H1 (cell line): ENCODE data around the gene ANXA3. TPM values are rescaled to one million over a fixed set of nuclear protein-coding genes. Genes with fewer than 3 reads are reported as not detected.

Experiments used
- CTCF ChIA-PET: fragments of 300-600 bp; sonication (Branson Sonifier 250); formaldehyde crosslinking; loops from one replicate; lab custom pipeline; 2021; ENCODE audit not compliant: partially characterized antibody; lab: Charles Lee
- POLR2A ChIA-PET: fragments of 300-600 bp; sonication (Branson Sonifier 250); formaldehyde crosslinking; loops from one replicate; lab custom pipeline; 2021; ENCODE audit warnings: inconsistent platforms; ENCODE audit not compliant: partially characterized antibody; lab: Charles Lee
- DNase-seq, 2 experiments: peaks; one replicate each; pipeline versions ENCODE4 v3.0.0 to v3.0.0-alpha.2; 2010 to 2022; ENCODE audit warnings: low spot score in 2 of 2, low read depth in 1 of 2, mixed read lengths in 1 of 2
- FAIRE-seq: peaks from 2 replicates; lab custom pipeline; 2011; peaks lifted over from hg19 to GRCh38; lab: Jason Lieb, UNC
- H2AFZ ChIP-seq: 2 replicates; pipeline ENCODE4 v1.8.1; 2012; ENCODE audit warnings: low read length, inconsistent platforms
- H2AK5ac ChIP-seq: 2 replicates; pipeline ENCODE4 v1.6.1; 2013; ENCODE audit warnings: low read depth, low read length
- H2BK120ac ChIP-seq: replicated peaks from 2 replicates; pipeline ENCODE3; 2013; ENCODE audit warnings: low read depth, low read length, inconsistent platforms
- H2BK12ac ChIP-seq: 2 replicates; pipeline ENCODE4 v1.6.1; 2013; ENCODE audit warnings: low read depth, low read length
- H2BK15ac ChIP-seq: 2 replicates; pipeline ENCODE4 v1.6.1; 2013; ENCODE audit warnings: low read length
- H2BK20ac ChIP-seq: 2 replicates; pipeline ENCODE4 v1.6.1; 2013; ENCODE audit warnings: low read length
- H2BK5ac ChIP-seq: 2 replicates; pipeline ENCODE4 v1.6.1; 2013; ENCODE audit warnings: low read depth, low read length
- H3K14ac ChIP-seq: 2 replicates; pipeline ENCODE4 v1.6.1; 2013; ENCODE audit warnings: inconsistent platforms; ENCODE audit not compliant: insufficient read length
- H3K18ac ChIP-seq: 2 replicates; pipeline ENCODE4 v1.6.1; 2013; ENCODE audit warnings: low read length; ENCODE audit errors: extremely low read depth
- H3K23ac ChIP-seq: 2 replicates; pipeline ENCODE4 v1.6.1; 2013; ENCODE audit warnings: inconsistent platforms; ENCODE audit not compliant: insufficient read length
- H3K23me2 ChIP-seq: 2 replicates; pipeline ENCODE4 v1.6.1; 2013; ENCODE audit warnings: low read depth, low read length
- H3K27ac ChIP-seq: 2 replicates; pipeline ENCODE4 v1.6.1; 2011; ENCODE audit warnings: low read depth, low read length, inconsistent platforms
- H3K27me3 ChIP-seq, 4 experiments: replicated peaks in 1 of 4; 1 replicate in 1 of 4; 2 replicates in 3 of 4; pipeline versions ENCODE4 v1.6.1 to v1.8.1; 2011 to 2013; ENCODE audit warnings: low read length in 3 of 4, mild to moderate bottlenecking in 3 of 4, inconsistent platforms in 2 of 4, mixed read lengths in 2 of 4, moderate library complexity in 1 of 4; ENCODE audit not compliant: control insufficient read depth in 3 of 4, insufficient read depth in 3 of 4; ENCODE audit errors: extremely low read depth in 1 of 4
- H3K36me3 ChIP-seq, 4 experiments: 2 replicates each; pipeline versions ENCODE4 v1.6.1 to v1.8.1; 2011 to 2013; ENCODE audit warnings: mild to moderate bottlenecking in 4 of 4, low read length in 3 of 4, moderate library complexity in 2 of 4, control low read depth in 1 of 4, inconsistent platforms in 1 of 4; ENCODE audit not compliant: insufficient read depth in 4 of 4, control insufficient read depth in 2 of 4
- H3K4ac ChIP-seq: replicated peaks from 2 replicates; pipeline ENCODE3; 2013; ENCODE audit warnings: low read length, low read depth, mixed read lengths, inconsistent platforms; ENCODE audit not compliant: insufficient read length
- H3K4me1 ChIP-seq, 4 experiments: replicated peaks in 1 of 4; 1 replicate in 1 of 4; 2 replicates in 3 of 4; pipeline versions ENCODE4 v1.6.1 to v1.8.1; 2011 to 2013; ENCODE audit warnings: low read length in 3 of 4, inconsistent platforms in 2 of 4, mixed read lengths in 1 of 4; ENCODE audit not compliant: insufficient read depth in 4 of 4, control insufficient read depth in 3 of 4
- H3K4me2 ChIP-seq, 2 experiments: 2 replicates each; pipeline versions ENCODE4 v1.6.1 to v1.8.1; 2011 to 2013; ENCODE audit warnings: low read depth in 2 of 2, low read length in 2 of 2, control low read depth in 1 of 2, inconsistent platforms in 1 of 2, mild to moderate bottlenecking in 1 of 2; ENCODE audit not compliant: insufficient read depth in 1 of 2
- H3K4me3 ChIP-seq, 4 experiments: fragments of 200-600, 300-600 bp in 1 of 4; sonication (generic), shearing (Covaris generic), sonication (Bioruptor Twin) in 1 of 4; 2 replicates each; pipeline versions ENCODE4 v1.5.1 to v1.8.1; 2011 to 2016; ENCODE audit warnings: low read length in 4 of 4, low read depth in 3 of 4, control low read depth in 2 of 4, inconsistent platforms in 2 of 4, mild to moderate bottlenecking in 2 of 4, mixed read lengths in 1 of 4, moderate library complexity in 1 of 4; ENCODE audit not compliant: insufficient read depth in 2 of 4; ENCODE audit errors: extremely low read depth in 1 of 4
- H3K56ac ChIP-seq: replicated peaks from 2 replicates; pipeline ENCODE3; 2013; ENCODE audit warnings: low read depth, mild to moderate bottlenecking, mixed read lengths, low read length, inconsistent platforms; ENCODE audit not compliant: insufficient read length
- H3K79me1 ChIP-seq: 2 replicates; pipeline ENCODE4 v1.6.1; 2013; ENCODE audit warnings: low read depth, low read length, control low read depth
- H3K79me2 ChIP-seq, 2 experiments: 2 replicates each; pipeline versions ENCODE4 v1.6.1 to v1.8.1; 2012 to 2013; ENCODE audit warnings: low read length in 2 of 2, mild to moderate bottlenecking in 2 of 2, inconsistent platforms in 1 of 2; ENCODE audit not compliant: insufficient read depth in 2 of 2, control insufficient read depth in 1 of 2
- H3K9ac ChIP-seq, 4 experiments: replicated peaks in 1 of 4; 1 replicate in 1 of 4; 2 replicates in 3 of 4; pipeline versions ENCODE4 v1.6.1 to v1.8.1; 2011 to 2013; ENCODE audit warnings: low read depth in 3 of 4, low read length in 3 of 4, control low read depth in 2 of 4, mild to moderate bottlenecking in 2 of 4, moderate library complexity in 2 of 4, inconsistent platforms in 1 of 4; ENCODE audit errors: extremely low read depth in 1 of 4
- H3K9me3 ChIP-seq, 2 experiments: 2 replicates each; pipeline versions ENCODE4 v1.6.1 to v1.8.1; 2012 to 2013; ENCODE audit warnings: mild to moderate bottlenecking in 2 of 2, moderate library complexity in 2 of 2, control low read depth in 1 of 2, inconsistent platforms in 1 of 2, low read depth in 1 of 2, low read length in 1 of 2, mixed read lengths in 1 of 2; ENCODE audit not compliant: insufficient read depth in 2 of 2
- H4K20me1 ChIP-seq, 2 experiments: replicated peaks in 1 of 2; 2 replicates each; pipeline versions ENCODE3 to v1.8.1; 2011 to 2013; ENCODE audit warnings: inconsistent platforms in 2 of 2, low read length in 2 of 2, mild to moderate bottlenecking in 1 of 2; ENCODE audit not compliant: insufficient read depth in 2 of 2, control insufficient read depth in 1 of 2
- H4K5ac ChIP-seq: 2 replicates; pipeline ENCODE4 v1.6.1; 2013; ENCODE audit warnings: low read length, low read depth, mixed read lengths, inconsistent platforms; ENCODE audit not compliant: insufficient read length
- H4K8ac ChIP-seq: 2 replicates; pipeline ENCODE4 v1.8.0; 2013; ENCODE audit warnings: mild to moderate bottlenecking, moderate library complexity, low read length, inconsistent platforms; ENCODE audit not compliant: insufficient read depth; ENCODE audit errors: extremely low read depth
- H4K91ac ChIP-seq: replicated peaks from 2 replicates; pipeline ENCODE3; 2013; ENCODE audit warnings: low read length, mixed read lengths, inconsistent platforms; ENCODE audit not compliant: insufficient read length
- CEBPB ChIP-seq: IDR thresholded peaks from 2 replicates; pipeline ENCODE4 v1.6.1; 2012; ENCODE audit warnings: low read depth, low read length
- CREB1 ChIP-seq: IDR thresholded peaks from 2 replicates; pipeline ENCODE4 v1.6.1; 2012; ENCODE audit warnings: inconsistent platforms
- EP300 ChIP-seq, 2 experiments: IDR thresholded peaks; 1 replicate in 1 of 2; 2 replicates in 1 of 2; pipeline ENCODE4 v1.6.1; 2011 to 2012; ENCODE audit warnings: low read depth in 2 of 2, low read length in 2 of 2, mild to moderate bottlenecking in 2 of 2, borderline replicate concordance in 1 of 2, inconsistent platforms in 1 of 2, moderate library complexity in 1 of 2
- HDAC2 ChIP-seq, 2 experiments: fragments of 300-600 bp in 1 of 2; sonication (generic) in 1 of 2; IDR thresholded peaks; 2 replicates each; pipeline ENCODE4 v1.6.1; 2011 to 2012; ENCODE audit warnings: low read depth in 2 of 2, low read length in 2 of 2, mild to moderate bottlenecking in 2 of 2, moderate library complexity in 2 of 2, borderline replicate concordance in 1 of 2, inconsistent platforms in 1 of 2
- SIN3A ChIP-seq, 2 experiments: IDR thresholded peaks in 1 of 2; conservative IDR thresholded peaks in 1 of 2; 2 replicates each; pipeline ENCODE4 v1.6.1; 2011 to 2012; ENCODE audit warnings: low read length in 2 of 2, improper control_type of control experiment in 1 of 2, low read depth in 1 of 2, mild to moderate bottlenecking in 1 of 2
- TCF12 ChIP-seq: IDR thresholded peaks from 2 replicates; pipeline ENCODE4 v1.6.1; 2011; ENCODE audit warnings: low read depth, mild to moderate bottlenecking, low read length
- ZNF274 ChIP-seq: IDR thresholded peaks from 2 replicates; pipeline ENCODE4 v1.7.0; 2012; ENCODE audit warnings: low read length, borderline replicate concordance; ENCODE audit errors: extremely low read depth
- WGBS, 2 experiments: shearing (Covaris generic) in 1 of 2; methylation state at CpG; one replicate each; pipeline versions ENCODE4 v1.1.6 to v1.1.7; 2013 to 2015; ENCODE audit warnings: low lambda C conversion rate in 2 of 2, mixed read lengths in 2 of 2, inconsistent platforms in 1 of 2, low coverage in 1 of 2, missing lambda C conversion rate in 1 of 2; ENCODE audit not compliant: insufficient replicate concordance in 2 of 2, insufficient coverage in 1 of 2, insufficient read length in 1 of 2; ENCODE audit errors: extremely low coverage in 1 of 2, missing lambda C conversion rate in 1 of 2; 5-methylcytosine and 5-hydroxymethylcytosine counted together
- polyA plus RNA-seq, 7 experiments: library from polyadenylated mRNA; depleted of rRNA in 3 of 7; stranded (reverse) in 5 of 7; unstranded in 2 of 7; fragments of >200 nt in 5 of 7; fragments of 200-250 nt in 2 of 7; gene quantifications; 1 replicate in 5 of 7; 2 replicates in 1 of 7; 4 replicates in 1 of 7; pipeline versions ENCODE4 v1.2.1 to v1.2.3, GENCODE V29; 2011 to 2013; ENCODE audit warnings: missing spikeins in 2 of 7, mixed read lengths in 2 of 7
- total RNA-seq: library from RNA; stranded (reverse); fragmentation: NEBNext Ultra II Directional; extraction: Animal tissue kit (Norgen Biotek cat#: 25700); gene quantifications from 2 replicates; pipeline ENCODE4 v1.2.1, GENCODE V29; 2021
- TF ChIP-seq, protein P1 (sequence below): IDR thresholded peaks from 2 replicates; pipeline ENCODE4 v1.6.1; 2011; ENCODE audit warnings: low read length, improper control_type of control experiment
- TF ChIP-seq, protein P2 (sequence below), 3 experiments: IDR thresholded peaks; 1 replicate in 2 of 3; 2 replicates in 1 of 3; pipeline versions ENCODE4 v1.5.1 to v1.6.1; 2011; ENCODE audit warnings: low read length in 3 of 3, mild to moderate bottlenecking in 3 of 3, inconsistent platforms in 2 of 3, low read depth in 1 of 3, moderate library complexity in 1 of 3; ENCODE audit not compliant: insufficient read depth in 1 of 3; ENCODE audit errors: control extremely low read depth in 1 of 3

ANXA3 gene
- total and polyA plus RNA-seq, 2 of the 8 experiments (the other 6 are each of a cell fraction or from before 2014, with no cell fraction given): 10.3 to 27.3 TPM

DNA sequence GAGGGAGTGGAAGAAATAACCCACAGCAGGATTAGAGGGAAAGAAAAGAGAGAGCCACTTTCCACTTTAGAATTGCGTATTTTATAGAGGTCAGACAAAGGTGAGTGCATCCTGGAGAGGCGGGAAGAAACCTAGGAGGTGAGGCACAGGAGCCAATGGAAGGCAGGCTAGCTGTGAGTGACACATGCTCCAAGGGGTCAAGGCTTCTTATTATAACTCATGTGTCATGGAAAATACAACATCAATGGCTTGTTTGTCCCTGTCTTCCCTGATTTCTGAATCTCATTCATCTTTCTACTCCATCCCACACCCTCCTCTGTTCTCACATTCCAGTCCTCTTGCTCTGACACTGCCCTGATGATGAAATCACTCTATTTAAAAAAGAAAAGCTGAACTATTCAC, 14.4 kb downstream of the ANXA3 start:
- no peak overlapping the region for H2BK5ac ChIP-seq
- no peak overlapping the region for H2BK12ac ChIP-seq
- no peaks in the 10 kb centered on the region for H3K79me1 ChIP-seq
- no peak overlapping the region for H2BK20ac ChIP-seq
- FAIRE-seq (no peak), DNase-seq (no peak)
- H2BK120ac ChIP-seq: no peak overlapping the region
- H3K18ac ChIP-seq: no peak overlapping the region
- H4K20me1 ChIP-seq: no peaks in the 10 kb centered on the region
- ChIA-PET CTCF (interaction anchor here (1.0 kb wide), 1 partner anchor 21 kb away, joined by 3 read pairs; no protein-coding TSS in a partner anchor), POLR2A (interaction anchor here (1.4 to 2.1 kb wide), 2 partner anchors 9 to 14 kb away, joined by 3 to 5 read pairs; partner anchors contain the start of gene ANXA3)
- TF ChIP-seq, protein P1, sequence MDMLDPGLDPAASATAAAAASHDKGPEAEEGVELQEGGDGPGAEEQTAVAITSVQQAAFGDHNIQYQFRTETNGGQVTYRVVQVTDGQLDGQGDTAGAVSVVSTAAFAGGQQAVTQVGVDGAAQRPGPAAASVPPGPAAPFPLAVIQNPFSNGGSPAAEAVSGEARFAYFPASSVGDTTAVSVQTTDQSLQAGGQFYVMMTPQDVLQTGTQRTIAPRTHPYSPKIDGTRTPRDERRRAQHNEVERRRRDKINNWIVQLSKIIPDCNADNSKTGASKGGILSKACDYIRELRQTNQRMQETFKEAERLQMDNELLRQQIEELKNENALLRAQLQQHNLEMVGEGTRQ: no peak
- TF ChIP-seq ZNF274 (no peak), HDAC2 (IDR thresholded peaks at IDR 0.05; ENCODE audit: borderline replicate concordance in 1 of 2, low read depth in 2 of 2, low read length in 2 of 2) (no peak), CREB1 (no peak), EP300 (IDR thresholded peaks at IDR 0.05; ENCODE audit: borderline replicate concordance in 1 of 2, low read depth in 2 of 2, low read length in 2 of 2) (no peak), SIN3A (conservative IDR thresholded peaks at IDR 0.05 in 1 of 2, IDR thresholded peaks at IDR 0.05 in 1 of 2; ENCODE audit: low read depth in 1 of 2, low read length in 2 of 2) (no peak), TCF12 (no peak), CEBPB (peak; percentile 65)
- TF ChIP-seq, protein P2, sequence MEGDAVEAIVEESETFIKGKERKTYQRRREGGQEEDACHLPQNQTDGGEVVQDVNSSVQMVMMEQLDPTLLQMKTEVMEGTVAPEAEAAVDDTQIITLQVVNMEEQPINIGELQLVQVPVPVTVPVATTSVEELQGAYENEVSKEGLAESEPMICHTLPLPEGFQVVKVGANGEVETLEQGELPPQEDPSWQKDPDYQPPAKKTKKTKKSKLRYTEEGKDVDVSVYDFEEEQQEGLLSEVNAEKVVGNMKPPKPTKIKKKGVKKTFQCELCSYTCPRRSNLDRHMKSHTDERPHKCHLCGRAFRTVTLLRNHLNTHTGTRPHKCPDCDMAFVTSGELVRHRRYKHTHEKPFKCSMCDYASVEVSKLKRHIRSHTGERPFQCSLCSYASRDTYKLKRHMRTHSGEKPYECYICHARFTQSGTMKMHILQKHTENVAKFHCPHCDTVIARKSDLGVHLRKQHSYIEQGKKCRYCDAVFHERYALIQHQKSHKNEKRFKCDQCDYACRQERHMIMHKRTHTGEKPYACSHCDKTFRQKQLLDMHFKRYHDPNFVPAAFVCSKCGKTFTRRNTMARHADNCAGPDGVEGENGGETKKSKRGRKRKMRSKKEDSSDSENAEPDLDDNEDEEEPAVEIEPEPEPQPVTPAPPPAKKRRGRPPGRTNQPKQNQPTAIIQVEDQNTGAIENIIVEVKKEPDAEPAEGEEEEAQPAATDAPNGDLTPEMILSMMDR (IDR thresholded peaks at IDR 0.05; ENCODE audit: control extremely low read depth in 1 of 3, insufficient read depth in 1 of 3, low read depth in 1 of 3, low read length in 3 of 3): no peak
- H3K27ac ChIP-seq: no peak overlapping the region
- H2AFZ ChIP-seq: no peak overlapping the region
- no peak overlapping the region for H2AK5ac ChIP-seq
- H3K4me3 ChIP-seq: no peak overlapping the region
- no peak overlapping the region for H4K5ac ChIP-seq
- H3K36me3 ChIP-seq: no peaks in the 10 kb centered on the region
- peaks cover 4 to 14% (median 10%) of the 10 kb centered on the region in 4 experiments for H3K4me1 ChIP-seq
- no peak overlapping the region for H3K4me2 ChIP-seq
- H4K8ac ChIP-seq: no peak overlapping the region
- no peaks in the 10 kb centered on the region for H3K27me3 ChIP-seq
- no peak overlapping the region for H3K9ac ChIP-seq
- H4K91ac ChIP-seq: no peak overlapping the region
- no peak overlapping the region for H3K56ac ChIP-seq
- H3K79me2 ChIP-seq: no peaks in the 10 kb centered on the region
- no peak overlapping the region for H3K4ac ChIP-seq
- 64% methylated on average over 2 of the region's 2 CpGs; no CpG with 5 or more reads in 1 of the 2 experiments for WGBS, 2 experiments
- no peak overlapping the region for H3K23ac ChIP-seq
- no peaks in the 10 kb centered on the region for H3K23me2 ChIP-seq
- H2BK15ac ChIP-seq: no peak overlapping the region
- no peak overlapping the region for H3K14ac ChIP-seq
- no peaks in the 10 kb centered on the region for H3K9me3 ChIP-seq
